ENCODE data around the gene PLPPR1.
"Not testable (repeated sequence)": the region's sequence is repeated elsewhere in the genome, so short reads cannot be mapped to it uniquely, and the experiment has no call there.

PLPPR1 gene

GRCh38 chr9:101032426-101032825, 3.9 kb downstream of the PLPPR1 start:
- Mint-ChIP-seq H3K9me3 (peaks cover 2% of the 10 kb centered on the region), H3K4me1 (no peaks in the 10 kb centered on the region), H3K4me3 (no peak overlapping the region), H3K36me3 (no peaks in the 10 kb centered on the region), H3K27ac (no peak overlapping the region)
- ATAC-seq (no peak), DNase-seq (ENCODE audit: low spot score in 2 of 2) (no peak)

GRCh38 chr9:101034222-101034621, 5.7 kb downstream of the PLPPR1 start:
- ATAC-seq (no peak), DNase-seq (ENCODE audit: low spot score in 2 of 2) (no peak)
- Mint-ChIP-seq H3K9me3 (peaks cover 2% of the 10 kb centered on the region), H3K27ac (no peak overlapping the region), H3K4me1 (no peaks in the 10 kb centered on the region), H3K4me3 (no peak overlapping the region), H3K36me3 (no peaks in the 10 kb centered on the region)

GRCh38 chr9:101035098-101035497, 6.6 kb downstream of the PLPPR1 start:
- Mint-ChIP-seq H3K4me1 (no peaks in the 10 kb centered on the region), H3K27ac (no peak overlapping the region), H3K4me3 (no peak overlapping the region), H3K9me3 (peaks cover 5% of the 10 kb centered on the region), H3K36me3 (no peaks in the 10 kb centered on the region)
- DNase-seq (ENCODE audit: low spot score in 2 of 2) = no peak
- ATAC-seq = no peak

- no peak for DNase-seq (ENCODE audit: low spot score in 2 of 2)
- Mint-ChIP-seq H3K4me3 (no peak overlapping the region), H3K36me3 (no peaks in the 10 kb centered on the region), H3K9me3 (peaks cover 5% of the 10 kb centered on the region), H3K4me1 (no peaks in the 10 kb centered on the region), H3K27ac (no peak overlapping the region)
- no peak for ATAC-seq
Observed at GRCh38 chr9:101037430-101037829, 8.9 kb downstream of the PLPPR1 start.

GRCh38 chr9:101038488-101038887, 10.0 kb downstream of the PLPPR1 start:
- Mint-ChIP-seq H3K4me3 (no peak overlapping the region), H3K36me3 (no peaks in the 10 kb centered on the region), H3K4me1 (no peaks in the 10 kb centered on the region), H3K9me3 (peaks cover 5% of the 10 kb centered on the region), H3K27ac (no peak overlapping the region)
- ATAC-seq (no peak), DNase-seq (ENCODE audit: low spot score in 2 of 2) (no peak)

- not testable (repeated sequence) for H3K4me3 Mint-ChIP-seq; H3K36me3 Mint-ChIP-seq; ATAC-seq; DNase-seq (ENCODE audit: low spot score in 2 of 2); H3K9me3 Mint-ChIP-seq; H3K4me1 Mint-ChIP-seq; H3K27ac Mint-ChIP-seq
Observed at GRCh38 chr9:101039581-101039980, 11.1 kb downstream of the PLPPR1 start.

- DNase-seq (ENCODE audit: low spot score in 2 of 2) = no peak
- peaks cover 8% of the 10 kb centered on the region for H3K9me3 Mint-ChIP-seq
- no peak for ATAC-seq
- no peaks in the 10 kb centered on the region for H3K36me3 Mint-ChIP-seq
- no peak overlapping the region for H3K4me3 Mint-ChIP-seq
- no peaks in the 10 kb centered on the region for H3K4me1 Mint-ChIP-seq
- no peak overlapping the region for H3K27ac Mint-ChIP-seq
Observed at GRCh38 chr9:101047848-101048397, 19.4 kb downstream of the PLPPR1 start.

- H3K36me3 Mint-ChIP-seq = no peaks in the 10 kb centered on the region
- no peak overlapping the region for H3K27ac Mint-ChIP-seq
- no peak for ATAC-seq
- H3K9me3 Mint-ChIP-seq = peaks cover 5% of the 10 kb centered on the region
- H3K4me1 Mint-ChIP-seq = no peaks in the 10 kb centered on the region
- H3K4me3 Mint-ChIP-seq = no peak overlapping the region
- no peak for DNase-seq (ENCODE audit: low spot score in 2 of 2)
Observed at GRCh38 chr9:101050650-101051049, 22.1 kb downstream of the PLPPR1 start.

- no peak overlapping the region for H3K4me3 Mint-ChIP-seq
- H3K36me3 Mint-ChIP-seq = no peaks in the 10 kb centered on the region
- H3K27ac Mint-ChIP-seq = no peak overlapping the region
- H3K4me1 Mint-ChIP-seq = no peaks in the 10 kb centered on the region
- peaks cover 9% of the 10 kb centered on the region for H3K9me3 Mint-ChIP-seq
- no peak for ATAC-seq
- no peak for DNase-seq (ENCODE audit: low spot score in 2 of 2)
Observed at GRCh38 chr9:101054657-101055056, 26.1 kb downstream of the PLPPR1 start.

- Mint-ChIP-seq H3K4me1 (no peaks in the 10 kb centered on the region), H3K9me3 (peaks cover 9% of the 10 kb centered on the region), H3K36me3 (no peaks in the 10 kb centered on the region), H3K27ac (no peak overlapping the region), H3K4me3 (no peak overlapping the region)
- ATAC-seq (no peak), DNase-seq (ENCODE audit: low spot score in 2 of 2) (no peak)
Observed at GRCh38 chr9:101055516-101055915, 27.0 kb downstream of the PLPPR1 start.

- no peak for ATAC-seq
- Mint-ChIP-seq H3K36me3 (no peaks in the 10 kb centered on the region), H3K9me3 (peaks cover 2% of the 10 kb centered on the region), H3K4me3 (no peak overlapping the region), H3K4me1 (no peaks in the 10 kb centered on the region), H3K27ac (no peak overlapping the region)
- no peak for DNase-seq (ENCODE audit: low spot score in 2 of 2)
Observed at GRCh38 chr9:101062686-101063085, 34.2 kb downstream of the PLPPR1 start.

GRCh38 chr9:101063192-101063591, 34.7 kb downstream of the PLPPR1 start:
- Mint-ChIP-seq H3K9me3 (no peaks in the 10 kb centered on the region), H3K4me3 (no peak overlapping the region), H3K27ac (no peak overlapping the region), H3K36me3 (no peaks in the 10 kb centered on the region), H3K4me1 (no peaks in the 10 kb centered on the region)
- ATAC-seq = no peak
- DNase-seq (ENCODE audit: low spot score in 2 of 2) = no peak

GRCh38 chr9:101064206-101064605, 35.7 kb downstream of the PLPPR1 start:
- Mint-ChIP-seq H3K9me3 (no peaks in the 10 kb centered on the region), H3K36me3 (no peaks in the 10 kb centered on the region), H3K4me3 (no peak overlapping the region), H3K27ac (no peak overlapping the region), H3K4me1 (no peaks in the 10 kb centered on the region)
- no peak for ATAC-seq
- DNase-seq (ENCODE audit: low spot score in 2 of 2) = no peak

- Mint-ChIP-seq H3K36me3 (no peaks in the 10 kb centered on the region), H3K4me1 (no peaks in the 10 kb centered on the region), H3K27ac (no peak overlapping the region), H3K9me3 (no peaks in the 10 kb centered on the region), H3K4me3 (no peak overlapping the region)
- ATAC-seq (no peak), DNase-seq (ENCODE audit: low spot score in 2 of 2) (no peak)
Observed at GRCh38 chr9:101065930-101066329, 37.4 kb downstream of the PLPPR1 start.

GRCh38 chr9:101068696-101069095, 40.2 kb downstream of the PLPPR1 start:
- Mint-ChIP-seq H3K27ac (no peak overlapping the region), H3K9me3 (peaks cover 3% of the 10 kb centered on the region), H3K36me3 (no peaks in the 10 kb centered on the region), H3K4me3 (no peak overlapping the region), H3K4me1 (no peaks in the 10 kb centered on the region)
- DNase-seq (ENCODE audit: low spot score in 2 of 2) (no peak), ATAC-seq (no peak)

GRCh38 chr9:101072259-101072658, 43.7 kb downstream of the PLPPR1 start:
- DNase-seq (ENCODE audit: low spot score in 2 of 2) (no peak), ATAC-seq (no peak)
- H3K9me3 Mint-ChIP-seq = peaks cover 7% of the 10 kb centered on the region
- no peaks in the 10 kb centered on the region for H3K36me3 Mint-ChIP-seq
- H3K4me1 Mint-ChIP-seq = no peaks in the 10 kb centered on the region
- no peak overlapping the region for H3K4me3 Mint-ChIP-seq
- H3K27ac Mint-ChIP-seq = no peak overlapping the region

GRCh38 chr9:101073122-101073521, 44.6 kb downstream of the PLPPR1 start:
- Mint-ChIP-seq H3K9me3 (peaks cover 9% of the 10 kb centered on the region), H3K36me3 (no peaks in the 10 kb centered on the region), H3K4me1 (no peaks in the 10 kb centered on the region), H3K27ac (no peak overlapping the region), H3K4me3 (no peak overlapping the region)
- ATAC-seq (no peak), DNase-seq (ENCODE audit: low spot score in 2 of 2) (no peak)
